KMS-11 (cell line): ENCODE data around the gene USP21.

Source experiments
- H2AFZ ChIP-seq: fragments of 200-600 bp; sonication (generic); 2 replicates; pipeline ENCODE4 v1.6.1; 2016; ENCODE audit warnings: antibody characterized with exemption, mixed run types, low read depth
- H3K27ac ChIP-seq: fragments of 200-600 bp; sonication (generic); 2 replicates; pipeline ENCODE4 v1.6.1; 2016; ENCODE audit warnings: mild to moderate bottlenecking, mixed run types
- H3K27me3 ChIP-seq: fragments of 200-600 bp; sonication (generic); 2 replicates; pipeline ENCODE4 v1.6.1; 2017; ENCODE audit warnings: mild to moderate bottlenecking, low read depth, mixed run types, moderate library complexity; ENCODE audit not compliant: insufficient read depth
- H3K36me3 ChIP-seq: fragments of 200-600 bp; sonication (generic); 2 replicates; pipeline ENCODE4 v1.6.1; 2017; ENCODE audit warnings: mild to moderate bottlenecking, mixed run types; ENCODE audit not compliant: insufficient read depth
- H3K4me1 ChIP-seq: fragments of 200-600 bp; sonication (generic); 2 replicates; pipeline ENCODE4 v1.6.1; 2016; ENCODE audit warnings: mild to moderate bottlenecking, low read depth, mixed run types; ENCODE audit not compliant: poor library complexity, severe bottlenecking
- H3K4me2 ChIP-seq: fragments of 200-600 bp; sonication (generic); 2 replicates; pipeline ENCODE4 v1.7.0; 2016; ENCODE audit warnings: mild to moderate bottlenecking, mixed run types
- H3K4me3 ChIP-seq: fragments of 200-600 bp; sonication (generic); IDR thresholded peaks from 2 replicates; pipeline ENCODE4 v1.6.1; 2017; ENCODE audit warnings: low read depth, low read length, mixed read lengths; ENCODE audit not compliant: insufficient read depth
- H3K79me2 ChIP-seq: fragments of 200-600 bp; sonication (generic); 2 replicates; pipeline ENCODE4 v1.6.1; 2016; ENCODE audit warnings: low read depth, mixed run types; ENCODE audit not compliant: insufficient read depth
- H3K9ac ChIP-seq: fragments of 200-600 bp; sonication (generic); 2 replicates; pipeline ENCODE4 v1.6.1; 2016; ENCODE audit warnings: mild to moderate bottlenecking, mixed run types
- H4K20me1 ChIP-seq: fragments of 200-600 bp; sonication (generic); 2 replicates; pipeline ENCODE4 v1.6.1; 2016; ENCODE audit warnings: mild to moderate bottlenecking, mixed run types; ENCODE audit not compliant: insufficient read depth
- TF ChIP-seq, protein P1 (sequence below): fragments of 200-600 bp; sonication (generic); conservative IDR thresholded peaks from 2 replicates; pipeline ENCODE4 v1.6.1; 2017; ENCODE audit warnings: low read depth, mild to moderate bottlenecking, antibody characterized with exemption, low read length, moderate library complexity, mixed read lengths

The USP21 gene

DNA sequence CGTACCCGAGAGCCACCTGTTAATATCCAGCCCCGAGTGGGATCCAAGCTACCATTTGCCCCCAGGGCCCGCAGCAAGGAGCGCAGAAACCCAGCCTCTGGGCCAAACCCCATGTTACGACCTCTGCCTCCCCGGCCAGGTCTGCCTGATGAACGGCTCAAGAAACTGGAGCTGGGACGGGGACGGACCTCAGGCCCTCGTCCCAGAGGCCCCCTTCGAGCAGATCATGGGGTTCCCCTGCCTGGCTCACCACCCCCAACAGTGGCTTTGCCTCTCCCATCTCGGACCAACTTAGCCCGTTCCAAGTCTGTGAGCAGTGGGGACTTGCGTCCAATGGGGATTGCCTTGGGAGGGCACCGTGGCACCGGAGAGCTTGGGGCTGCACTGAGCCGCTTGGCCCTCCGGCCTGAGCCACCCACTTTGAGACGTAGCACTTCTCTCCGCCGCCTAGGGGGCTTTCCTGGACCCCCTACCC lies 1.4 kb downstream of the USP21 start:
- Histone ChIP-seq H3K4me2 (peak overlapping the region; percentile 98), H4K20me1 (no peaks in the 10 kb centered on the region), H3K27me3 (no peaks in the 10 kb centered on the region), H3K4me1 (peaks cover 38% of the 10 kb centered on the region), H3K36me3 (no peaks in the 10 kb centered on the region), H3K4me3 (no peak overlapping the region), H3K9ac (no peak overlapping the region), H2AFZ (no peak overlapping the region), H3K27ac (no peak overlapping the region), H3K79me2 (peaks cover 13% of the 10 kb centered on the region)
- TF ChIP-seq, protein P1, sequence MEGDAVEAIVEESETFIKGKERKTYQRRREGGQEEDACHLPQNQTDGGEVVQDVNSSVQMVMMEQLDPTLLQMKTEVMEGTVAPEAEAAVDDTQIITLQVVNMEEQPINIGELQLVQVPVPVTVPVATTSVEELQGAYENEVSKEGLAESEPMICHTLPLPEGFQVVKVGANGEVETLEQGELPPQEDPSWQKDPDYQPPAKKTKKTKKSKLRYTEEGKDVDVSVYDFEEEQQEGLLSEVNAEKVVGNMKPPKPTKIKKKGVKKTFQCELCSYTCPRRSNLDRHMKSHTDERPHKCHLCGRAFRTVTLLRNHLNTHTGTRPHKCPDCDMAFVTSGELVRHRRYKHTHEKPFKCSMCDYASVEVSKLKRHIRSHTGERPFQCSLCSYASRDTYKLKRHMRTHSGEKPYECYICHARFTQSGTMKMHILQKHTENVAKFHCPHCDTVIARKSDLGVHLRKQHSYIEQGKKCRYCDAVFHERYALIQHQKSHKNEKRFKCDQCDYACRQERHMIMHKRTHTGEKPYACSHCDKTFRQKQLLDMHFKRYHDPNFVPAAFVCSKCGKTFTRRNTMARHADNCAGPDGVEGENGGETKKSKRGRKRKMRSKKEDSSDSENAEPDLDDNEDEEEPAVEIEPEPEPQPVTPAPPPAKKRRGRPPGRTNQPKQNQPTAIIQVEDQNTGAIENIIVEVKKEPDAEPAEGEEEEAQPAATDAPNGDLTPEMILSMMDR = no peak

DNA sequence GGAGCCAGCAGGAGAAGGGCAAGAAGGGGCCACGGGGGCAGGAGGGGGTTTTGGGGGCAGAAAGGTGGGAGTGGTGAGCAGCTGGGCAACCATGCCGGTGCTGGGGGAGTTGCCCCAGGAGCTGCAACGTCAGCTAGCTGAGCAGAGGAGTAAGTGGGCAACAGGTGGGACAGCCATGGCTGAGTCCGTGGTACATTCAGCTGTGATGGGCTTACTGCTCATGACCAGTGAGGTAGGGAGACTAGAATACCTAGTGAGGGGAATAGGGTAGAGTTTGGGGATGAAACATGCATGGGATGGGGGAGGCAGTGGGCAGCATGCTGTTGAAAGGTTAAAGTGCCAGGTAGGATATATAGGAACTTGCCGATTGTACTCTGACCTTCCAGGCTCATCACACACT lies 2.4 kb downstream of the USP21 start:
- H4K20me1 ChIP-seq = no peaks in the 10 kb centered on the region
- H3K27me3 ChIP-seq = no peaks in the 10 kb centered on the region
- H3K27ac ChIP-seq = no peak overlapping the region
- H3K4me1 ChIP-seq = peaks cover 35% of the 10 kb centered on the region
- TF ChIP-seq, protein P1 = no peak
- H3K4me3 ChIP-seq = no peak overlapping the region
- H2AFZ ChIP-seq = no peak overlapping the region
- H3K79me2 ChIP-seq = peaks cover 10% of the 10 kb centered on the region
- no peaks in the 10 kb centered on the region for H3K36me3 ChIP-seq
- H3K4me2 ChIP-seq = no peak overlapping the region
- H3K9ac ChIP-seq = no peak overlapping the region

DNA sequence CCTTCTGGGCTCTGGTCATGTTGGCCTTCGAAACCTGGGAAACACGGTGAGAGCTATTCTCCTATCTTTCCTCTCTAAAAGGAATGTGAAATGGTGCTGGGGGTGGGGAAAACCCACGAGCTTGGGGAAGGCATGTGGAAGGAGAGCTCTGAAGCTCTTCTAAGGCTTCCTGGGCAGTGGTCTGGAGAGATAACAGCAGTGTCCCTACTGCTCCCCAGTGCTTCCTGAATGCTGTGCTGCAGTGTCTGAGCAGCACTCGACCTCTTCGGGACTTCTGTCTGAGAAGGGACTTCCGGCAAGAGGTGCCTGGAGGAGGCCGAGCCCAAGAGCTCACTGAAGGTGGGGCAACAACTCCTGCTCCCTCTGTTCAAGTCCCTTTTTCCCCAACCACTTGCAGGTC lies 2.8 kb downstream of the USP21 start:
- Histone ChIP-seq H2AFZ (no peak overlapping the region), H3K79me2 (peaks cover 10% of the 10 kb centered on the region), H3K27me3 (no peaks in the 10 kb centered on the region), H3K27ac (no peak overlapping the region), H3K4me1 (peaks cover 37% of the 10 kb centered on the region), H3K4me2 (no peak overlapping the region), H4K20me1 (no peaks in the 10 kb centered on the region), H3K9ac (no peak overlapping the region), H3K36me3 (no peaks in the 10 kb centered on the region), H3K4me3 (no peak overlapping the region)
- TF ChIP-seq, protein P1 = no peak

DNA sequence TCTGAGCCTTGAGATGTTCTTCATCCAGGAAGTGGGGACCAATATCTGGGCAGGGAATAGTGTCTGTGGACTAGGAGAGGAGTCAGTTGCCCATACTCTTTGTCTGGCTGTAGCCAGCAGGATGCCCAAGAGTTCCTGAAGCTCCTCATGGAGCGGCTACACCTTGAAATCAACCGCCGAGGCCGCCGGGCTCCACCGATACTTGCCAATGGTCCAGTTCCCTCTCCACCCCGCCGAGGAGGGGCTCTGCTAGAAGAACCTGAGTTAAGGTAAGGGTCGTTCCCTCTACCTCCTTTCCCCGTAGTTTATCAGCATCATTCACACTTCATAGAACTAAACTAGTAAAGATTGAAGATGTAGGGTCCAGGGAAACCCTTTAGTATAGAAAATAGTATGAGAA lies 3.5 kb downstream of the USP21 start:
- Histone ChIP-seq H3K36me3 (no peaks in the 10 kb centered on the region), H3K4me3 (no peak overlapping the region), H3K4me1 (peaks cover 44% of the 10 kb centered on the region), H4K20me1 (no peaks in the 10 kb centered on the region), H3K79me2 (peaks cover 10% of the 10 kb centered on the region), H2AFZ (no peak overlapping the region), H3K9ac (no peak overlapping the region), H3K27ac (no peak overlapping the region), H3K4me2 (no peak overlapping the region), H3K27me3 (no peaks in the 10 kb centered on the region)
- TF ChIP-seq, protein P1 = no peak
